GM06990 (cell line): ENCODE measurements around the gene SYT7.
"Not testable (repeated sequence)": the region's sequence is repeated elsewhere in the genome, so short reads cannot be mapped to it uniquely, and the experiment has no call there.

Experiments
- DNase-seq: peaks from one replicate; pipeline ENCODE4 v3.0.0-alpha.2; 2011; ENCODE audit not compliant: insufficient read length; ENCODE audit errors: extremely low read depth
- H3K27me3 ChIP-seq: replicated peaks from 2 replicates; pipeline ENCODE4 v1.6.0; 2011; ENCODE audit warnings: low read length; ENCODE audit not compliant: control insufficient read depth, insufficient read depth
- H3K36me3 ChIP-seq: 2 replicates; pipeline ENCODE4 v1.5.1; 2011; ENCODE audit warnings: low read length; ENCODE audit not compliant: control insufficient read depth, insufficient read depth
- H3K4me3 ChIP-seq: replicated peaks from 2 replicates; pipeline ENCODE4 v1.5.1; 2011; ENCODE audit warnings: low read depth, mild to moderate bottlenecking, control low read depth, low read length
- TF ChIP-seq, protein P1 (sequence below): IDR thresholded peaks from 2 replicates; pipeline ENCODE4 v1.5.1; 2011; ENCODE audit warnings: low read length, control low read depth, mild to moderate bottlenecking, inconsistent platforms; ENCODE audit not compliant: insufficient read depth, poor library complexity, severe bottlenecking

SYT7 gene

DNA sequence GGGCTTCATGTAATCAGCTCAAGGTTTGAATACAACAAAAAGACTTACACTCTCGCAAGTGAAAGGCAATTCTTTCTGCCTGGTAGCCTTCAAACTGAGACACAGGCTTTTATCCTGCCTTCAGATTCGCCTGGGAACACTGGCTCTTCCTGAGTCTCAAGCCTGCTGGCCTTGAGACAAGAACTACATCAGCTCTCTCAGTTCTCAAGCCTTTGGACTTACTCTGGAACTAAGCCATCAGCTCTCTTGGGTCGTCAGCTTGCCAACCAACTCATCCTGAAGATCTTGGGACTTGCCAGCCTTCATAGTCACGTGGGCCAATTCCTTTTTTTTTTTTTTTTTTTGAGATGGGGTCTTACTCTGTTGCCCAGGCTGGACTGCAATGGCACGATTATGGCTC lies 108.0 kb downstream of the SYT7 start:
- no peak for DNase-seq
- Histone ChIP-seq H3K36me3 (no peaks in the 10 kb centered on the region; the same call in none of the 2 replicates), H3K4me3 (no peak overlapping the region), H3K27me3 (no peaks in the 10 kb centered on the region)
- TF ChIP-seq, protein P1, sequence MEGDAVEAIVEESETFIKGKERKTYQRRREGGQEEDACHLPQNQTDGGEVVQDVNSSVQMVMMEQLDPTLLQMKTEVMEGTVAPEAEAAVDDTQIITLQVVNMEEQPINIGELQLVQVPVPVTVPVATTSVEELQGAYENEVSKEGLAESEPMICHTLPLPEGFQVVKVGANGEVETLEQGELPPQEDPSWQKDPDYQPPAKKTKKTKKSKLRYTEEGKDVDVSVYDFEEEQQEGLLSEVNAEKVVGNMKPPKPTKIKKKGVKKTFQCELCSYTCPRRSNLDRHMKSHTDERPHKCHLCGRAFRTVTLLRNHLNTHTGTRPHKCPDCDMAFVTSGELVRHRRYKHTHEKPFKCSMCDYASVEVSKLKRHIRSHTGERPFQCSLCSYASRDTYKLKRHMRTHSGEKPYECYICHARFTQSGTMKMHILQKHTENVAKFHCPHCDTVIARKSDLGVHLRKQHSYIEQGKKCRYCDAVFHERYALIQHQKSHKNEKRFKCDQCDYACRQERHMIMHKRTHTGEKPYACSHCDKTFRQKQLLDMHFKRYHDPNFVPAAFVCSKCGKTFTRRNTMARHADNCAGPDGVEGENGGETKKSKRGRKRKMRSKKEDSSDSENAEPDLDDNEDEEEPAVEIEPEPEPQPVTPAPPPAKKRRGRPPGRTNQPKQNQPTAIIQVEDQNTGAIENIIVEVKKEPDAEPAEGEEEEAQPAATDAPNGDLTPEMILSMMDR = no peak

DNA sequence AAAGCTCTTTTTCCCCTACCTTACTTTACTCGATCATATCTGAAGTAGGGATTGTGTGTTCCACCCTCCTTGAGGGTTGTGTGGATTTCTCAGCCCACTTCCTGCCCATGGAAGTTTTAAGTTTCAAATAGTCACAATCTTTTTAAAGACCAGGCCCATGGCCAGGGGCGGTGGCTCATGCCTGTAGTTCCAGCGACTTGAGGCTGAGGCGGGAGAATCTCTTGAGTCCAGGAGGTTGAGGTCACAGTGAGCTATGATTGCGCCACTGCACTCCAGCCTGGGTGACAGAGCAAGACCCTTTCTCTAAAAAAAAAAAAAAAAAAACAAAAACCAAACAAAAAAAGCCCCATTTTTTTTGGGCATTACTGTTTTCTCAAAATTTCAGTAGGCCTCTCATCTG lies 108.6 kb downstream of the SYT7 start:
- Histone ChIP-seq H3K4me3 (no peak overlapping the region), H3K36me3 (no peaks in the 10 kb centered on the region; the same call in none of the 2 replicates), H3K27me3 (no peaks in the 10 kb centered on the region)
- no peak for DNase-seq
- TF ChIP-seq, protein P1 = no peak

DNA sequence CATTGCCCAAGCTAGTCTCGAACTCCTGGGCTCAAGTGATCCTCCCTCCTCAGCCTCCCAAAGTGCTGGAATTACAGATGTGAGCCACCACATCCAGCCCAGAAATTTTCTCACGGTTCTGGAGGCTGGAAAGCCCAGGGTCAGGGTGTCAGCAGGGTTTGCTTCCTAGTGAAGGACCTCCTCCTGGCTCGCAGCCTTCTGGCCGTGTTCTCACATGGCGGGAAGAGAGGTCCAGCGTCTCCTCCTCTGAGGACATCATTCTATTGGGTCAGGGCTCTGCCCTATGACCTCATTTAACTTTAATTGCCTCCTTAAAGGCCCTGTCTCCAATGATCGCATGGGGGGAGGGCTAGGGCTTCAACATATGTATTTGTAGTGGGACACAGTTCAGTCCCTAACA lies 112.9 kb downstream of the SYT7 start:
- H3K4me3 ChIP-seq = no peak overlapping the region
- no peaks in the 10 kb centered on the region; the same call in none of the 2 replicates for H3K36me3 ChIP-seq
- no peaks in the 10 kb centered on the region for H3K27me3 ChIP-seq
- TF ChIP-seq, protein P1 = no peak
- DNase-seq = no peak

DNA sequence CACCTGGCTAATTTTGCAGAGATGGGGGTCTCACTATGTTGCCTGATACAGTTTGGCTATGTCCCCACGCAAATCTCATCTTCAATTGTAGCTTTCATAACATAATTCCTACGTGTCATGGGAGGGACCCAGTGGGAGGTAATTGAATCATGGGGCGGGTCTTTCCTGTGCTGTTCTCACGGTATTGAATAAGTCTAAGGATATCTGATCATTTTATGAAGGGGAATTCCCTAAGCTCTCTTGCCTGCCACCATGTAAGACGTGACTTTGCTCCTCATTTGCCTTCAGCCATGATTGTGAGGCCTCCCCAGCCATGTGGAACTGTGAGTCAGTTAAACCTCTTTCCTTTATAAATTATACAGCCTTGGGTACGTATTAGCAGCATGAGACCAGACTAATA lies 113.3 kb downstream of the SYT7 start:
- not testable (repeated sequence) for H3K27me3 ChIP-seq, DNase-seq, H3K4me3 ChIP-seq, H3K36me3 ChIP-seq
